Kidney epithelial cell (primary cell): ENCODE measurements around the gene HEXD. TPM values are rescaled to one million over a fixed set of nuclear protein-coding genes. Genes with fewer than 3 reads are reported as not detected.
"Not testable (repeated sequence)": the region's sequence is repeated elsewhere in the genome, so short reads cannot be mapped to it uniquely, and the experiment has no call there.

ENCODE experiments used
- DNase-seq: peaks from one replicate; pipeline ENCODE4 v3.0.0-alpha.2; 2010; ENCODE audit warnings: low read depth
- H3K27me3 ChIP-seq: 2 replicates; pipeline ENCODE4 v1.6.0; 2011; ENCODE audit warnings: low read length; ENCODE audit not compliant: control insufficient read depth, insufficient read depth
- H3K36me3 ChIP-seq: 2 replicates; pipeline ENCODE4 v1.5.1; 2011; ENCODE audit warnings: low read length; ENCODE audit not compliant: control insufficient read depth, insufficient read depth
- H3K4me3 ChIP-seq: 2 replicates; pipeline ENCODE4 v1.5.1; 2011; ENCODE audit warnings: low read depth, mild to moderate bottlenecking, control low read depth, low read length
- total RNA-seq: library from RNA; depleted of rRNA; stranded (reverse); fragments of >200 nt; gene quantifications from 2 replicates; pipeline ENCODE4 v1.2.3, GENCODE V29; 2015
- TF ChIP-seq, protein P1 (sequence below): IDR thresholded peaks from 2 replicates; pipeline ENCODE4 v1.5.1; 2011; ENCODE audit warnings: mild to moderate bottlenecking, moderate library complexity, low read length, control low read depth, inconsistent platforms; ENCODE audit not compliant: insufficient read depth, poor library complexity, severe bottlenecking

HEXD gene
- total RNA-seq, 1 donor from 2014 or later, result 18.5 TPM

- no peaks in the 10 kb centered on the region for H3K36me3 ChIP-seq
- peaks cover 62% of the 10 kb centered on the region for H3K27me3 ChIP-seq
- no peak overlapping the region for H3K4me3 ChIP-seq
- TF ChIP-seq, protein P1, sequence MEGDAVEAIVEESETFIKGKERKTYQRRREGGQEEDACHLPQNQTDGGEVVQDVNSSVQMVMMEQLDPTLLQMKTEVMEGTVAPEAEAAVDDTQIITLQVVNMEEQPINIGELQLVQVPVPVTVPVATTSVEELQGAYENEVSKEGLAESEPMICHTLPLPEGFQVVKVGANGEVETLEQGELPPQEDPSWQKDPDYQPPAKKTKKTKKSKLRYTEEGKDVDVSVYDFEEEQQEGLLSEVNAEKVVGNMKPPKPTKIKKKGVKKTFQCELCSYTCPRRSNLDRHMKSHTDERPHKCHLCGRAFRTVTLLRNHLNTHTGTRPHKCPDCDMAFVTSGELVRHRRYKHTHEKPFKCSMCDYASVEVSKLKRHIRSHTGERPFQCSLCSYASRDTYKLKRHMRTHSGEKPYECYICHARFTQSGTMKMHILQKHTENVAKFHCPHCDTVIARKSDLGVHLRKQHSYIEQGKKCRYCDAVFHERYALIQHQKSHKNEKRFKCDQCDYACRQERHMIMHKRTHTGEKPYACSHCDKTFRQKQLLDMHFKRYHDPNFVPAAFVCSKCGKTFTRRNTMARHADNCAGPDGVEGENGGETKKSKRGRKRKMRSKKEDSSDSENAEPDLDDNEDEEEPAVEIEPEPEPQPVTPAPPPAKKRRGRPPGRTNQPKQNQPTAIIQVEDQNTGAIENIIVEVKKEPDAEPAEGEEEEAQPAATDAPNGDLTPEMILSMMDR, result no peak
- DNase-seq, result no peak
These were observed 42.0 kb upstream of the HEXD start for GRCh38 chr17:82376042-82376730.

DNA sequence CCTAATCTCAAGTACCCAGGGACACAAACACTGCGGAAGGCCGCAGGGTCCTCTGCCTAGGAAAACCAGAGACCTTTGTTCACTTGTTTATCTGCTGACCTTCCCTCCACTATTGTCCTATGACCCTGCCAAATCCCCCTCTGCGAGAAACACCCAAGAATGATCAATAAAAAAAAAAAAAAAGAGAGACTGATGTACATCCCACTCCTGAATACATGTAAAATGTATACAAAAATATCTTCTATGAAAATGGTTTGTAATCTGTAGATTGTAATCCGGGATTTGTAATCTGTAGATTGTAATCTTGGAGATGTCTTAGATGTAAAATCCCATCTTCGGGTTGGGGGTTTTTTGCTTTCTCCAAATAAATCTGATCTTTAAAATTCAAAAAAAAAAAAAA, 40.9 kb upstream of the HEXD start:
- H3K27me3 ChIP-seq, result peaks cover 56% of the 10 kb centered on the region

DNA sequence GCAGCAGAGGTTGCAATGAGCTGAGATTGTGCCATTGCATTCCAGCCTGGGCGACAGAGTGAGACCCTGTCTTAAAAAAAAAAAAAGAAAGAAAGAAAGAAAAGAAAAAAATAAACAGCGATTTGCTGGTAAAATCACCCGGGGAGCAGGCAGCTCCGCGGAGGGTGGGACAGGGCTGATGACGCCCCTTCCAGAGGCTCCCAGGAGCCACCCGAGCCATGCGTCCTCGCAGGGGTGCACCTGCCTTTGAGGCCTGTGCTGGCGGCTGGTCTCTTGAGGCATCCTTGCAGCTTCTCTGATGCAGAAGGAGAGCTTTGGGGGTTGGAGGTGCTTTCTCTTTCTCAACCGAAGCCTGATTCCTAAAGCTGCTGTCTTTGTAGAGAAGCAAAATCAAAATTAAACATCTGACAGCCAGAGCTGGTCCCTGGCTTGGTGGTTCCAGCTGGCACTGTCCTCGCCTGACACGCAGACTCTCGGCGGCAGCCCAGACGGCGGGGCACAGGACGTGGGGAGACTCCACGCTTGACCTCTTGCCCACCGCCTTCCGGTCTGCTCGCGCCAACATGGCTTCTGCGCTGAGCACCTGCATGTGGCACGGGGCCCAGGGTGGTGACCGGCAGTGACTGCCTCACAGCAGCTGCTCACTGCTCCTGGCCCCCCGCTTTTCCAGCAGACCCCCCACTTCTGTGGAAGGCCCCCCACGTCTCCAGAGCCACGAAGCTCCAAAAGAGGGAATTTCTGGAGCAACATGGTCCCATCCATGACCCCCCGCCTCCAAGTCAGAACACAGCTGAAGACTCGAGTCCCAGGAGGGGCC, 40.0 kb upstream of the HEXD start:
- H3K27me3 ChIP-seq, result peaks cover 55% of the 10 kb centered on the region
- TF ChIP-seq, protein P1, result no peak
- DNase-seq, result no peak
- H3K4me3 ChIP-seq, result no peak overlapping the region
- H3K36me3 ChIP-seq, result no peaks in the 10 kb centered on the region

More for the DNA sequence above, 40.9 kb upstream of the HEXD start:
- DNase-seq, H3K4me3 ChIP-seq, H3K36me3 ChIP-seq: not testable (repeated sequence)

GRCh38 chr17:82378741-82379021, 39.5 kb upstream of the HEXD start:
- Histone ChIP-seq H3K4me3 (no peak overlapping the region), H3K27me3 (peaks cover 58% of the 10 kb centered on the region), H3K36me3 (no peaks in the 10 kb centered on the region)
- no peak for DNase-seq
- TF ChIP-seq, protein P1, result no peak

DNA sequence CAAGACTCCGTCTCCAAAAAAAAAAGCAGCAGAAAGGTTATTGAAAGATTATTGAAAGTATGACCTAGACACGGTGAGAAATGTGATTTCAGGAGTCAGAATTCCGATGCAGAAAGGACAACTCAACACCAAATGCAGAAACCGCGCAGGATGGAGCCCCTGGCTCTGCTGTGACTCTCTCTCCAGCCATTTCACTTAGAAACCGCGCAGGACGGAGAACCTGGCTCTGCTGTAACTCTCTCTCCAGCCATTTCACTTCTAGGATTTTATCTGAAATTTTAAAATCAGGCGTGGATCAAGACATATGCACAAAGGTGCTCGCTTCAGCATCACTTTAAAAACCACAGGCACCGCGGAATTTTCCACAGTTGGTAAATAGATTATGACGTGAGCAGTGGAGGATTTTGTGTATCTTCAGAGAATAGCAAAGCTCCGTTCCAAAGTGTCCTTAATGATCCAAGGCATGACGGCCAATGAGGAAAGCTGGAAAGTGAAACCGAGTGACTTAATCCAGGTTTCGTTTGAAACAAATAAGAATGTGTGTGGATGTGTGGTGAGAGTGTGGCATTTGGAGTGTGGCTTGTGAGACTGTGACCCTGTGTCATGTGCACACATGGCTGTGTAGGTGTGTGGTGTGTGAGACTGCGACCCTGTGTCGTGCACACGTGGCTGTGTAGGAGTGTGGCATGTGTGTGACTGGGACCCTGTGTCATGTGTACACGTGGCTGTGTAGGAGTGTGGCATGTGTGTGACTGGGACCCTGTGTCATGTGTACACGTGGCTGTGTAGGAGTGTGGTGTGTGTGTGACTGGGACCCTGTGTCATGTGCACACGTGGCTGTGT, 37.1 kb upstream of the HEXD start:
- Histone ChIP-seq H3K27me3 (peaks cover 53% of the 10 kb centered on the region), H3K4me3 (no peak overlapping the region), H3K36me3 (no peaks in the 10 kb centered on the region)
- DNase-seq, result no peak
- TF ChIP-seq, protein P1, result no peak

DNA sequence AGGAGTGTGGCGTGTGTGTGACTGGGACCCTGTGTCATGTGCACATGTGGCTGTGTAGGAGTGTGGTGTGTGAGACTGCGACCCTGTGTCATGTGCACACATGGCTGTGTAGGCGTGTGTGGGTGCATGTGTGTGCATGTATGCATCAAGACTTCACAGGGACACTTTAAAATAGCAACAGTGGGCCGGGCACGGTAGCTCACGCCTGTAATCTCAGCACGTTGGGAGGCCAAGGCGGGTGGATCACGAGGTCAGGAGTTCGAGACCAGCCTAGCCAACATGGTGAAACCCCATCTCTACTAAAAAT, 36.5 kb upstream of the HEXD start:
- peaks cover 52% of the 10 kb centered on the region for H3K27me3 ChIP-seq
- not testable (repeated sequence) for H3K4me3 ChIP-seq, DNase-seq

GRCh38 chr17:82382220-82382932, 35.8 kb upstream of the HEXD start:
- peaks cover 60% of the 10 kb centered on the region for H3K27me3 ChIP-seq
- H3K4me3 ChIP-seq, H3K36me3 ChIP-seq, DNase-seq: not testable (repeated sequence)

More for the DNA sequence above, 36.5 kb upstream of the HEXD start:
- not testable (repeated sequence) for H3K36me3 ChIP-seq
